UCSD-AML1 (cell line): Measurements from ENCODE around the gene FUNDC1.

Experiments used
- DNase-seq: peaks from one replicate; lab custom pipeline; 2025; ENCODE audit not compliant: unreplicated experiment; lab: John Stamatoyannopoulos, UW

FUNDC1 gene

GRCh38 chrX:44482575-44482974, 60.1 kb downstream of the FUNDC1 start:
- DNase-seq, result no peak

GRCh38 chrX:44480591-44480990, 62.1 kb downstream of the FUNDC1 start:
- no peak for DNase-seq

GRCh38 chrX:44474410-44474809, 68.2 kb downstream of the FUNDC1 start:
- no peak for DNase-seq
